OCI-LY1 (cell line): ENCODE results near the gene NEMF.

Source experiments
- H2AFZ ChIP-seq: fragments of 200-600 bp; sonication (generic), shearing (Covaris generic); 2 replicates; pipeline ENCODE4 v1.6.0; 2014; ENCODE audit warnings: antibody characterized with exemption, mild to moderate bottlenecking, low read length
- H3F3A ChIP-seq: fragments of 200-600 bp; sonication (generic), shearing (Covaris generic); 2 replicates; pipeline ENCODE4 v1.6.0; 2014; ENCODE audit warnings: mild to moderate bottlenecking, antibody characterized with exemption, low read length, moderate library complexity; ENCODE audit not compliant: insufficient read depth
- H3K27ac ChIP-seq: fragments of 200-600 bp; sonication (generic); 2 replicates; pipeline ENCODE4 v1.5.1; 2014; ENCODE audit warnings: low read length, mixed run types, mild to moderate bottlenecking, low read depth; ENCODE audit not compliant: poor library complexity, severe bottlenecking
- H3K27me3 ChIP-seq: fragments of 200-600 bp; sonication (generic); 2 replicates; pipeline ENCODE4 v1.6.0; 2014; ENCODE audit warnings: antibody characterized with exemption, mild to moderate bottlenecking, low read length, moderate library complexity; ENCODE audit not compliant: insufficient read depth
- H3K36me3 ChIP-seq: fragments of 200-600 bp; sonication (generic); 2 replicates; pipeline ENCODE4 v1.6.1; 2014; ENCODE audit warnings: mild to moderate bottlenecking, antibody characterized with exemption, low read length, moderate library complexity, mixed read lengths; ENCODE audit not compliant: insufficient read depth
- H3K4me1 ChIP-seq: fragments of 200-600 bp; sonication (generic); 2 replicates; pipeline ENCODE4 v1.5.1; 2014; ENCODE audit warnings: mild to moderate bottlenecking, low read length, moderate library complexity; ENCODE audit not compliant: insufficient read depth, severe bottlenecking
- H3K4me2 ChIP-seq: fragments of 200-600 bp; sonication (generic), shearing (Covaris generic); 2 replicates; pipeline ENCODE4 v1.6.1; 2014; ENCODE audit warnings: low read length
- H3K4me3 ChIP-seq: fragments of 200-600 bp; sonication (generic); 2 replicates; pipeline ENCODE4 v1.5.1; 2014; ENCODE audit warnings: low read length, low read depth, mild to moderate bottlenecking, mixed read lengths; ENCODE audit not compliant: poor library complexity, severe bottlenecking
- H3K79me2 ChIP-seq: fragments of 200-600 bp; shearing (Covaris generic); 2 replicates; pipeline ENCODE4 v1.6.1; 2016; ENCODE audit warnings: mixed run types, low read length, mixed read lengths; ENCODE audit not compliant: insufficient read depth
- H3K9ac ChIP-seq: fragments of 200-600 bp; sonication (generic), shearing (Covaris generic); 2 replicates; pipeline ENCODE4 v1.6.1; 2014; ENCODE audit warnings: mild to moderate bottlenecking, low read length, mixed read lengths
- H3K9me2 ChIP-seq: fragments of 200-600 bp; sonication (generic), shearing (Covaris generic); 2 replicates; pipeline ENCODE4 v1.6.1; 2014; ENCODE audit warnings: low read depth, mild to moderate bottlenecking, low read length, mixed read lengths
- H3K9me3 ChIP-seq: fragments of 200-600 bp; shearing (Covaris generic); 2 replicates; pipeline ENCODE4 v1.6.1; 2014; ENCODE audit warnings: low read length, mixed read lengths
- H4K20me1 ChIP-seq: fragments of 200-600 bp; sonication (generic), shearing (Covaris generic); 2 replicates; pipeline ENCODE4 v1.6.0; 2016; ENCODE audit warnings: mild to moderate bottlenecking, low read length; ENCODE audit not compliant: insufficient read depth
- CTCF ChIP-seq: fragments of 200-600 bp; sonication (generic), shearing (Covaris generic); IDR thresholded peaks from 2 replicates; pipeline ENCODE4 v1.5.1; 2017; ENCODE audit warnings: mild to moderate bottlenecking, antibody characterized with exemption, low read length, moderate library complexity, mixed read lengths
- EZH2 ChIP-seq: fragments of 200-600 bp; sonication (generic), shearing (Covaris generic); IDR thresholded peaks from 2 replicates; pipeline ENCODE4 v1.8.0; 2017; ENCODE audit warnings: borderline replicate concordance, mixed run types, mild to moderate bottlenecking, antibody characterized with exemption, low read length, moderate library complexity, mixed read lengths

NEMF gene

GRCh38 chr14:49852301-49853157 is at the start of gene NEMF:
NEMF (minus strand) TSS chr14:49852788; CDS start chr14:49852753, 35 bp downstream.
- no peaks in the 10 kb centered on the region for H3K27me3 ChIP-seq
- peaks cover 20% of the 10 kb centered on the region for H3K4me1 ChIP-seq
- peak within 1 kb of the TSS; percentile 74 for H3K4me2 ChIP-seq
- peaks cover 3% of the 10 kb centered on the region; the same call in 1 of the 2 replicates for H3F3A ChIP-seq
- no peak for TF ChIP-seq EZH2
- peak; percentile 99 for TF ChIP-seq CTCF
- H3K9me3 ChIP-seq, result no peaks in the 10 kb centered on the region
- H3K36me3 ChIP-seq, result peaks cover 21% of the 10 kb centered on the region
- peaks cover 18% of the 10 kb centered on the region for H3K79me2 ChIP-seq
- H2AFZ ChIP-seq, result peak within 1 kb of the TSS; percentile 88
- H4K20me1 ChIP-seq, result no peaks in the 10 kb centered on the region
- H3K27ac ChIP-seq, result peak within 1 kb of the TSS; percentile 74
- H3K9me2 ChIP-seq, result no peaks in the 10 kb centered on the region
- H3K9ac ChIP-seq, result peak within 1 kb of the TSS; percentile 85
- peak within 1 kb of the TSS; percentile 87 for H3K4me3 ChIP-seq

GRCh38 chr14:49900973-49901372 is 48.4 kb upstream of the NEMF start:
- Histone ChIP-seq H3K4me2 (no peak overlapping the region), H4K20me1 (no peaks in the 10 kb centered on the region), H3K9me2 (no peaks in the 10 kb centered on the region), H3K4me1 (peaks cover 42% of the 10 kb centered on the region), H3K27me3 (no peaks in the 10 kb centered on the region), H3K27ac (no peak overlapping the region), H3K9me3 (no peaks in the 10 kb centered on the region), H3K79me2 (peaks cover 24% of the 10 kb centered on the region), H3F3A (no peaks in the 10 kb centered on the region; the same call in 1 of the 2 replicates), H3K36me3 (peaks cover 24% of the 10 kb centered on the region), H2AFZ (no peak overlapping the region), H3K9ac (no peak overlapping the region), H3K4me3 (no peak overlapping the region)
- TF ChIP-seq CTCF (no peak), EZH2 (no peak)

- peaks cover 48% of the 10 kb centered on the region for H3K36me3 ChIP-seq
Measured at GRCh38 chr14:49898485-49898884, 45.9 kb upstream of the NEMF start.

More at GRCh38 chr14:49898485-49898884, 45.9 kb upstream of the NEMF start:
- no peaks in the 10 kb centered on the region; the same call in 1 of the 2 replicates for H3F3A ChIP-seq
- TF ChIP-seq EZH2 (no peak), CTCF (no peak)
- peaks cover 47% of the 10 kb centered on the region for H3K4me1 ChIP-seq
- no peaks in the 10 kb centered on the region for H3K9me3 ChIP-seq
- no peak overlapping the region for H2AFZ ChIP-seq
- no peaks in the 10 kb centered on the region for H3K27me3 ChIP-seq
- H3K9ac ChIP-seq, result no peak overlapping the region
- H3K4me2 ChIP-seq, result peak overlapping the region; percentile 93; the same call in 1 of the 2 replicates
- no peak overlapping the region for H3K27ac ChIP-seq
- H4K20me1 ChIP-seq, result no peaks in the 10 kb centered on the region
- peaks cover 49% of the 10 kb centered on the region for H3K79me2 ChIP-seq
- H3K9me2 ChIP-seq, result no peaks in the 10 kb centered on the region
- no peak overlapping the region for H3K4me3 ChIP-seq
